ENCODE data around the gene PAPOLB. TPM values are rescaled to one million over a fixed set of nuclear protein-coding genes. Genes with fewer than 3 reads are reported as not detected.

Gene PAPOLB
- total and polyA plus RNA-seq, 2 of the 4 experiments (the other 2 are of a cell fraction): under 0.01 TPM; not detected in 1

DNA sequence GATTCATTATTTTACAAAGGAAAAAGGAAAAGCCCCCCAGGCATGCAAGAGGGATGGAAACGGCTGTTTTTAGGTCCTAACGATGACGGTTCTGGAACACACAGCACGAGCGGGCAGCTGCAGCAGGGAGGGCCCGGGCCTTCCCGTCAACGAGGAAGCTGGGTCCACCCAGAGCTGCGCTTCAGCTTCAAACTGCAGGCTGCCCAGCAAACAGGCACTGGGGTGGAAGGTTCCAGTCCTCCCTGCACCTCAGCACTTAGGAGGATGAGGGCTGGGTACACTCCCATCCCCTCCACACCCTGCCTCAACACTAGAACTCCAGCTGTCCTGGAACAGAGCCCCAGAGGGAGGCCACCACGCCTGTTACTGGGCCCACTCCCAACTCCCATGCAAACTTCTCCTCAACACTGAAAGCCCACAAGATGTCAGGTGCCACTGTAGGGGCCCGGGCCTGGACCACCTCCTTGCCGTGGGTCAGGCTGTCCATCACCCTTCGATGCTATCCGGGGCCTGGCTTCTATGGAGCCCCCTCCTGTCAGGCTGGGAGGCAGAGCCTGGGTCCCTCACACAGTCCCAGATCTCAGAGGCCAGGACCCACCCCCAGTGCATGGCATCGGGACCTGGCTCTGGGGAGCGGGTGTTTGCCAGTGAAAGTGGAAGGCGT is 33.0 kb downstream of the PAPOLB start:
- Histone ChIP-seq H2BK15ac (ENCODE audit: low read depth, low read length) (no peak overlapping the region), H4K8ac (ENCODE audit: low read depth in 2 of 2, low read length in 2 of 2) (no peak overlapping the region), H2AK9ac (replicated peaks; ENCODE audit: low read depth, low read length, poor library complexity) (peak overlapping the region; percentile 28), H4K5ac (ENCODE audit: low read depth, low read length) (no peak overlapping the region), H2BK20ac (ENCODE audit: low read depth, low read length) (no peak overlapping the region), H4K20me1 (ENCODE audit: insufficient read depth, low read length) (no peaks in the 10 kb centered on the region), H2BK5ac (ENCODE audit: low read depth, low read length, poor library complexity, severe bottlenecking) (no peak overlapping the region), H3K36me3 (ENCODE audit: control insufficient read depth, insufficient read depth, low read length) (no peaks in the 10 kb centered on the region), H3K9ac (ENCODE audit: low read depth, low read length) (no peak overlapping the region), H2AK5ac (ENCODE audit: low read depth, low read length) (no peak overlapping the region), H3K9me3 (ENCODE audit: control insufficient read depth, insufficient read depth, low read length) (no peaks in the 10 kb centered on the region), H3K18ac (ENCODE audit: low read depth, low read length) (no peak overlapping the region), H3K14ac (replicated peaks; ENCODE audit: low read depth, low read length) (no peak overlapping the region), H3K23ac (ENCODE audit: low read depth, low read length) (no peak overlapping the region), H3K4me1 (ENCODE audit: control insufficient read depth, insufficient read depth, low read length) (no peaks in the 10 kb centered on the region; the same call in 1 of the 2 replicates), H3K9me1 (ENCODE audit: insufficient read depth, low read length) (no peaks in the 10 kb centered on the region), H3K4ac (ENCODE audit: low read depth, low read length) (no peak overlapping the region), H2AFZ (replicated peaks; ENCODE audit: low read length, poor library complexity) (no peak overlapping the region), H3K27ac (ENCODE audit: insufficient read depth, low read length) (no peak overlapping the region), H2BK120ac (ENCODE audit: low read depth, low read length) (no peak overlapping the region), H4K91ac (ENCODE audit: insufficient read depth, low read depth, low read length) (no peak overlapping the region), H3K4me3 (ENCODE audit: insufficient read depth, low read depth, low read length) (no peak overlapping the region), H3K27me3 (ENCODE audit: control insufficient read depth, insufficient read depth, low read length) (peaks cover 2% of the 10 kb centered on the region; the same call in 1 of the 2 replicates), H3K79me1 (ENCODE audit: low read depth in 1 of 2, low read length in 2 of 2) (no peaks in the 10 kb centered on the region), H3K4me2 (ENCODE audit: low read depth, low read length) (no peak overlapping the region), H3K56ac (ENCODE audit: extremely low read depth, insufficient read depth, low read length) (no peak overlapping the region)
- ChIA-PET POLR2A (ENCODE audit: unreplicated experiment) (no interaction called here), CTCF (no interaction called here)
- no peak for TF ChIP-seq RFX5 (IDR thresholded peaks at IDR 0.05; ENCODE audit: low read depth, low read length)
- no peak for TF ChIP-seq NFE2L2 (IDR thresholded peaks at IDR 0.05; ENCODE audit: low read depth, low read length)
- TF ChIP-seq CEBPB (IDR thresholded peaks at IDR 0.05; ENCODE audit: low read depth, low read length): no peak
- TF ChIP-seq, protein P1, sequence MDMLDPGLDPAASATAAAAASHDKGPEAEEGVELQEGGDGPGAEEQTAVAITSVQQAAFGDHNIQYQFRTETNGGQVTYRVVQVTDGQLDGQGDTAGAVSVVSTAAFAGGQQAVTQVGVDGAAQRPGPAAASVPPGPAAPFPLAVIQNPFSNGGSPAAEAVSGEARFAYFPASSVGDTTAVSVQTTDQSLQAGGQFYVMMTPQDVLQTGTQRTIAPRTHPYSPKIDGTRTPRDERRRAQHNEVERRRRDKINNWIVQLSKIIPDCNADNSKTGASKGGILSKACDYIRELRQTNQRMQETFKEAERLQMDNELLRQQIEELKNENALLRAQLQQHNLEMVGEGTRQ (IDR thresholded peaks at IDR 0.05; ENCODE audit: low read depth, low read length): no peak
- no peak for DNase-seq
- dilution Hi-C loops (cut with HindIII; ENCODE audit: low sequenced_read_pairs, unreplicated experiment) (no loop called here), in situ Hi-C loops (cut with MboI; ENCODE audit: low sequenced_read_pairs) (no loop called here), intact Hi-C loops (cut with micrococcal nuclease) (no loop called here)
- ATAC-seq (ENCODE audit: low read depth): no peak
- no TSS peak for BruUV-seq (replicated peaks)
- no CpG with 5 or more reads among the region's 17 CpGs for WGBS, 2 experiments (ENCODE audit: extremely low coverage in 2 of 2, insufficient read length in 1 of 2)
